ENCODE measurements around the gene SORCS1.

GRCh38 chr10:106636766-106637491 is 527.6 kb downstream of the SORCS1 start:
- no peak for TF ChIP-seq EZH2 (IDR thresholded peaks at IDR 0.05)
- no peak for TF ChIP-seq CTCF (IDR thresholded peaks at IDR 0.05)

Measured in neural progenitor cell (in vitro differentiated cells).